H9 (cell line): ENCODE data around the gene PDE1A. TPM values are rescaled to one million over a fixed set of nuclear protein-coding genes. Genes with fewer than 3 reads are reported as not detected.

ENCODE experiments used
- DNase-seq: peaks from one replicate; pipeline ENCODE4 v3.0.0-alpha.2; 2017
- H2AFZ ChIP-seq: one replicate; pipeline ENCODE4 v1.6.1; 2013; ENCODE audit warnings: mild to moderate bottlenecking, low read length, control low read depth, moderate library complexity
- H2AK5ac ChIP-seq: 2 replicates; pipeline ENCODE4 v1.6.1; 2013; ENCODE audit warnings: low read length, control low read depth, mixed read lengths; ENCODE audit not compliant: insufficient read length
- H2BK120ac ChIP-seq: one replicate; pipeline ENCODE4 v1.6.1; 2013; ENCODE audit warnings: low read depth, mild to moderate bottlenecking, low read length, control low read depth, inconsistent platforms; ENCODE audit not compliant: poor library complexity, severe bottlenecking
- H2BK12ac ChIP-seq: 2 replicates; pipeline ENCODE4 v1.6.1; 2013; ENCODE audit warnings: low read length, control low read depth, mixed read lengths, low read depth; ENCODE audit not compliant: insufficient read length
- H2BK15ac ChIP-seq: 2 replicates; pipeline ENCODE4 v1.6.1; 2013; ENCODE audit warnings: low read depth, low read length, control low read depth
- H2BK20ac ChIP-seq: one replicate; pipeline ENCODE4 v1.6.1; 2013; ENCODE audit warnings: low read depth, mild to moderate bottlenecking, low read length, control low read depth, inconsistent platforms; ENCODE audit not compliant: poor library complexity, severe bottlenecking
- H2BK5ac ChIP-seq: 2 replicates; pipeline ENCODE4 v1.6.1; 2013; ENCODE audit warnings: low read length, control low read depth, mixed read lengths; ENCODE audit not compliant: insufficient read length
- H3K14ac ChIP-seq: 2 replicates; pipeline ENCODE4 v1.6.1; 2013; ENCODE audit warnings: low read length, control low read depth; ENCODE audit not compliant: insufficient read depth
- H3K18ac ChIP-seq: 2 replicates; pipeline ENCODE4 v1.6.1; 2013; ENCODE audit warnings: low read depth, mild to moderate bottlenecking, mixed read lengths, low read length, control low read depth; ENCODE audit not compliant: insufficient read length
- H3K23ac ChIP-seq: 2 replicates; pipeline ENCODE4 v1.6.1; 2013; ENCODE audit warnings: low read length, control low read depth, mixed read lengths, low read depth; ENCODE audit not compliant: insufficient read length
- H3K23me2 ChIP-seq: 2 replicates; pipeline ENCODE4 v1.6.1; 2013; ENCODE audit warnings: low read depth, mild to moderate bottlenecking, mixed read lengths, low read length, control low read depth; ENCODE audit not compliant: insufficient read length, poor library complexity, severe bottlenecking
- H3K27ac ChIP-seq: 2 replicates; pipeline ENCODE4 v1.5.1; 2013; ENCODE audit warnings: low read length, control low read depth, mixed read lengths, low read depth; ENCODE audit not compliant: insufficient read length
- H3K27me3 ChIP-seq: 2 replicates; pipeline ENCODE4 v1.6.1; 2013; ENCODE audit warnings: low read length, control low read depth, inconsistent platforms; ENCODE audit not compliant: insufficient read depth
- H3K4ac ChIP-seq: 2 replicates; pipeline ENCODE4 v1.6.1; 2013; ENCODE audit warnings: low read depth, mild to moderate bottlenecking, control low read depth, inconsistent platforms, low read length, moderate library complexity
- H3K4me1 ChIP-seq: 2 replicates; pipeline ENCODE4 v1.6.1; 2013; ENCODE audit warnings: low read length, control low read depth, inconsistent platforms; ENCODE audit not compliant: insufficient read depth
- H3K4me2 ChIP-seq: 2 replicates; pipeline ENCODE4 v1.6.1; 2013; ENCODE audit warnings: low read length, control low read depth, mixed read lengths; ENCODE audit not compliant: insufficient read length, insufficient read depth
- H3K56ac ChIP-seq: 2 replicates; pipeline ENCODE4 v1.6.1; 2013; ENCODE audit warnings: low read depth, mild to moderate bottlenecking, mixed read lengths, low read length, control low read depth; ENCODE audit not compliant: insufficient read length
- H3K79me1 ChIP-seq: 2 replicates; pipeline ENCODE4 v1.6.1; 2013; ENCODE audit warnings: low read depth, mild to moderate bottlenecking, moderate library complexity, low read length, control low read depth, inconsistent platforms; ENCODE audit not compliant: insufficient read depth, poor library complexity, severe bottlenecking
- H3K79me2 ChIP-seq: 2 replicates; pipeline ENCODE4 v1.6.1; 2013; ENCODE audit warnings: low read length, control low read depth, inconsistent platforms; ENCODE audit not compliant: insufficient read depth
- H3K9ac ChIP-seq: 2 replicates; pipeline ENCODE4 v1.6.1; 2013; ENCODE audit warnings: low read length, control low read depth, mixed read lengths; ENCODE audit not compliant: insufficient read length; ENCODE audit errors: extremely low read depth
- H3K9me3 ChIP-seq: one replicate; pipeline ENCODE4 v1.6.1; 2013; ENCODE audit warnings: low read depth, low read length, inconsistent platforms; ENCODE audit not compliant: control insufficient read depth
- H3T11ph ChIP-seq: one replicate; pipeline ENCODE4 v1.6.1; 2013; ENCODE audit warnings: mild to moderate bottlenecking, low read length, control low read depth, inconsistent platforms
- H4K20me1 ChIP-seq: one replicate; pipeline ENCODE4 v1.6.1; 2013; ENCODE audit not compliant: control insufficient read depth, insufficient read length, insufficient read depth
- H4K5ac ChIP-seq: 2 replicates; pipeline ENCODE4 v1.6.1; 2013; ENCODE audit warnings: low read depth, mild to moderate bottlenecking, mixed read lengths, low read length, control low read depth; ENCODE audit not compliant: insufficient read length
- H4K8ac ChIP-seq: replicated peaks from 2 replicates; pipeline ENCODE4 v1.6.1; 2013; ENCODE audit warnings: low read length, control low read depth, mixed read lengths, low read depth; ENCODE audit not compliant: insufficient read length
- H4K91ac ChIP-seq: 2 replicates; pipeline ENCODE4 v1.6.1; 2013; ENCODE audit warnings: low read depth, mild to moderate bottlenecking, moderate library complexity, mixed read lengths, low read length, control low read depth; ENCODE audit not compliant: insufficient read length
- H3K27ac Mint-ChIP-seq, 3 experiments: 2 replicates in 2 of 3; 3 replicates in 1 of 3; pipeline ENCODE4 v1.8.0; 2020 to 2021; ENCODE audit warnings: mixed read lengths in 3 of 3, mild to moderate bottlenecking in 1 of 3, moderate library complexity in 1 of 3
- H3K27me3 Mint-ChIP-seq: 2 replicates; pipeline ENCODE4 v1.8.0; 2021; ENCODE audit warnings: low read depth, mild to moderate bottlenecking, moderate library complexity, mixed read lengths
- H3K36me3 Mint-ChIP-seq, 3 experiments: 2 replicates in 2 of 3; 3 replicates in 1 of 3; pipeline ENCODE4 v1.8.0; 2020 to 2021; ENCODE audit warnings: low read depth in 3 of 3, mixed read lengths in 3 of 3; ENCODE audit not compliant: insufficient read depth in 1 of 3
- H3K4me1 Mint-ChIP-seq, 2 experiments: 2 replicates each; pipeline ENCODE4 v1.8.0; 2020; ENCODE audit warnings: mixed read lengths in 2 of 2
- H3K4me3 Mint-ChIP-seq, 2 experiments: 2 replicates in 1 of 2; 3 replicates in 1 of 2; pipeline ENCODE4 v1.8.0; 2020 to 2021; ENCODE audit warnings: mild to moderate bottlenecking in 2 of 2, mixed read lengths in 2 of 2, moderate library complexity in 1 of 2
- H3K9me3 Mint-ChIP-seq, 2 experiments: 2 replicates in 1 of 2; 3 replicates in 1 of 2; pipeline ENCODE4 v1.8.0; 2020; ENCODE audit warnings: mild to moderate bottlenecking in 2 of 2, mixed read lengths in 2 of 2, moderate library complexity in 1 of 2
- CTCF ChIP-seq: fragments of 200-600 bp; sonication (generic); conservative IDR thresholded peaks from 3 replicates; pipeline ENCODE4 v1.8.0; 2021; ENCODE audit warnings: antibody characterized with exemption, mild to moderate bottlenecking
- WGBS: extraction: QIAGEN DNeasy Blood & Tissue Kit; methylation state at CpG from one replicate; pipeline ENCODE4 v1.1.7; 2013; ENCODE audit warnings: missing lambda C conversion rate, low lambda C conversion rate, mixed read lengths; ENCODE audit not compliant: insufficient read length; ENCODE audit errors: extremely low coverage; 5-methylcytosine and 5-hydroxymethylcytosine counted together
- total RNA-seq: library from RNA; stranded (reverse); gene quantifications from 2 replicates; pipeline ENCODE4 v1.2.1, GENCODE V29; 2021

Gene PDE1A
- total RNA-seq, 1 experiment from 2014 or later: 0.11 TPM

GRCh38 chr2:182379241-182379640 lies 47.6 kb downstream of the PDE1A start:
- Histone ChIP-seq H3K27me3 (no peaks in the 10 kb centered on the region), H3K23me2 (no peaks in the 10 kb centered on the region), H2BK120ac (no peak overlapping the region), H2BK20ac (no peak overlapping the region), H2BK5ac (no peak overlapping the region), H4K8ac (no peak overlapping the region), H2BK15ac (no peak overlapping the region), H2AK5ac (no peak overlapping the region), H2BK12ac (no peak overlapping the region), H3K4me2 (no peak overlapping the region), H3K79me1 (no peaks in the 10 kb centered on the region), H3K23ac (no peak overlapping the region), H4K20me1 (no peaks in the 10 kb centered on the region), H3K56ac (no peak overlapping the region), H3K79me2 (no peaks in the 10 kb centered on the region), H3K9me3 (no peaks in the 10 kb centered on the region), H3T11ph (no peak overlapping the region), H3K4me1 (no peaks in the 10 kb centered on the region), H4K5ac (no peak overlapping the region), H3K18ac (no peak overlapping the region), H3K4ac (no peak overlapping the region), H3K9ac (no peak overlapping the region), H3K14ac (no peak overlapping the region), H4K91ac (no peak overlapping the region), H2AFZ (no peak overlapping the region), H3K27ac (no peak overlapping the region)
- Mint-ChIP-seq H3K9me3 (peaks cover 27 to 32% of the 10 kb centered on the region in 2 experiments), H3K4me1 (no peaks in the 10 kb centered on the region), H3K36me3 (peaks cover 17 to 24% (median 17%) of the 10 kb centered on the region in 3 experiments; a peak in 6 of 7 replicates), H3K27ac (no peak overlapping the region), H3K4me3 (no peak overlapping the region), H3K27me3 (peaks cover 2% of the 10 kb centered on the region; the same call in 1 of the 2 replicates)
- TF ChIP-seq CTCF: no peak
- WGBS: no CpG with 5 or more reads among the region's 1 CpG
- DNase-seq: no peak
